ENCODE measurements around the gene XRN2.

DNA sequence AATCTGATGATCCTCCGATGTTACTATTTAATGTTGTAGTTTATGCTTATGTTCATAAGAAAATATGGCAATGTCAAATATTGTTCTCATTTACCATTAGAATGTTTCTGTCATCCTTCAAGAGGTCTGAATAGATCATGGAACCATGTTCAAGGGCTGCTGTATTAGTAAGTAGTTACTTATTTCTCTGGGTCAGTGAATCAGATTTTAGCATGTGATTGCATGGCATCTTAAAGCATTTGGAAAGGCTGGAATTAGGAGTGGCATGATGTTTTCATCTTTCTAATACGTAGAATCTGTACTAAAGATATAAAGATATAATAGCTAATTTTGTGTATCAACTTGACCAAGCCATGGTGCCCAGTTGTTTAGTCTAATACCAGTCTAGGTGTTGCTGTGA lies 134.7 kb downstream of the XRN2 start:
- TF ChIP-seq, protein P1, sequence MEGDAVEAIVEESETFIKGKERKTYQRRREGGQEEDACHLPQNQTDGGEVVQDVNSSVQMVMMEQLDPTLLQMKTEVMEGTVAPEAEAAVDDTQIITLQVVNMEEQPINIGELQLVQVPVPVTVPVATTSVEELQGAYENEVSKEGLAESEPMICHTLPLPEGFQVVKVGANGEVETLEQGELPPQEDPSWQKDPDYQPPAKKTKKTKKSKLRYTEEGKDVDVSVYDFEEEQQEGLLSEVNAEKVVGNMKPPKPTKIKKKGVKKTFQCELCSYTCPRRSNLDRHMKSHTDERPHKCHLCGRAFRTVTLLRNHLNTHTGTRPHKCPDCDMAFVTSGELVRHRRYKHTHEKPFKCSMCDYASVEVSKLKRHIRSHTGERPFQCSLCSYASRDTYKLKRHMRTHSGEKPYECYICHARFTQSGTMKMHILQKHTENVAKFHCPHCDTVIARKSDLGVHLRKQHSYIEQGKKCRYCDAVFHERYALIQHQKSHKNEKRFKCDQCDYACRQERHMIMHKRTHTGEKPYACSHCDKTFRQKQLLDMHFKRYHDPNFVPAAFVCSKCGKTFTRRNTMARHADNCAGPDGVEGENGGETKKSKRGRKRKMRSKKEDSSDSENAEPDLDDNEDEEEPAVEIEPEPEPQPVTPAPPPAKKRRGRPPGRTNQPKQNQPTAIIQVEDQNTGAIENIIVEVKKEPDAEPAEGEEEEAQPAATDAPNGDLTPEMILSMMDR (IDR thresholded peaks at IDR 0.05), result no peak
- TF ChIP-seq POLR2A (IDR thresholded peaks at IDR 0.05), result no peak

Measured in Peyer's patch (tissue), 4 donors.